DMS79 (cell line): Measurements from ENCODE around the gene TCIRG1.

ENCODE experiments used
- DNase-seq: peaks from one replicate; lab custom pipeline; 2025; lab: John Stamatoyannopoulos, UW

TCIRG1 gene

DNA sequence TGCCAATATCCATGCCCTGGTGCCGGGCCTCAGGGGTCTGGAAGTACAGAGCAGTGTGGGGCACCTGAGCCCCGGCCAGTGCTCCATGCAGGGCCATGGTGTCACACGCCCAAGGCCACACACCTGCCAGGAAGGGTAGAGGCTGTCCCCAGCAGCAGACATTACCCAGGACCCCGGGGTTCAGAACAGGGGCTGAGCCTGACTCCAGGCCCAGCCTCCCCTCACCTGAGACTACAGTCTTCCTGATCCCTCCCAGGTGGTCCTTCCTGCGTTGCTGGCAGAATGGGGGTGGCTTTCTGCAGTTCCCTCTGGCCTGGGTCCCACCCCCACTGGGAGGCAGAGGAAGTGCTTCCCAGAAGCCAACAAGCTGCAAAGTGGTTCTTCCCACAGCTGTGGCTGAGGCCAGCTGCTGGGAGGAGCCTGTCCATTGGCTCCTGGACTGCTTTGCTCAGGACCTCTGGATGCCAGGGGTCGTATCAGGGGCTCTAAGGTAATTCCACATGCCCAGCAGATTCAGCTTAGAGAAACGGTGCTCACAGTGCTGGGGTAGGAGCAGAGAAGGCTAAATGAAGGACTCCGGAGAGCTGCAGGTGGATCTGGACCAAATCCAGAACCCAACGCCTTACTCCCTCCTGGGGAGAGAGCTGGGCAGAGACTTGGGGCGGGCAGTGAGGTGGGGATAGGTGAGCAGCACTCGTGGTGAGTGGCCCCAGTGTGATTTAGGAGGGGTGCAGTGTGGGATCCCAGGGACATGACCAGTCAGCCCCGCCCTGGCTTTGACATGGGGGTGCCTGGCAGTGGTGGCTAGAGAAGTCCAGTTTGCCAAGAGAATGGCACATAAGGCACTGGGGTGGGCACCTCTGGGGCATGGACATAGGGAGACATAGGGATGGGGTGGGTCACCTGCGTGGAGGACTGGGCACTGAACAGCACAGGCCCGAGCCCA is 12.6 kb downstream of the TCIRG1 start:
- no peak for DNase-seq

DNA sequence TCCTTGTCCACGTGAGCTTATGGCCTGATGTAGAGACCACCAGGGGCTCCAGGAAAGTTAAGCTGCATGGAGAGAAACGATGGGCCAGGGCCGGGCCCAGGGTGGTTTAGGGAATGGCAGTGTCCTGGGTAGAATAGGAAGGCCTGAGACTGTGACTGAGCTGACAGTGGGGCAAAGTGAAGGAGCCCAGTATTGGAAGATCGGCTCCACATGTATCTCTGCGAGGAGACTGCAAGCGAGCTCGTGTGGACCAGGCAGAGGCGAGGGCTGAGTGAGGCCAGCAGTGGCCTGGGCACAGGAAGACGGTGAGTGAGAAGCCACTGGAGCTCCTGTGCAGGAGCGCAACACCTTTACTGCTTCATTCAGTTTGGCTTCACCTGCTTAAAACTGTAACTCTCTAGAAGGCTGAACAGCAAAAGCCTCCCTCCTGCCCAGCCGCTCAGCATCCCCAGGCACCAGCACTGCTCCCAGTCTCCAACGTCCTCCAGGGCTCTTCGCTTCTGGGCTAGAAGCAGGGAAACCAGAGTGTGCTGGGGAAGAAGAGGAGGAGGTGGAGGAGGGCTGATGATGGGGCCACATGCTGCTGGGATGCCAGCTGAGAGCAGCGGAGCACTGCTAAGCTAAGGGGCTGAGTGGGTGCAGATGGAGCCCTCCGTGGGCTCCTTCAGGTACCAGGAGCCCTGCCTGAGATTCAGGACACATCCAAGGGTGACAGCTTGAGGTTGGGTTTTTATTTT is 13.5 kb downstream of the TCIRG1 start:
- no peak for DNase-seq

DNA sequence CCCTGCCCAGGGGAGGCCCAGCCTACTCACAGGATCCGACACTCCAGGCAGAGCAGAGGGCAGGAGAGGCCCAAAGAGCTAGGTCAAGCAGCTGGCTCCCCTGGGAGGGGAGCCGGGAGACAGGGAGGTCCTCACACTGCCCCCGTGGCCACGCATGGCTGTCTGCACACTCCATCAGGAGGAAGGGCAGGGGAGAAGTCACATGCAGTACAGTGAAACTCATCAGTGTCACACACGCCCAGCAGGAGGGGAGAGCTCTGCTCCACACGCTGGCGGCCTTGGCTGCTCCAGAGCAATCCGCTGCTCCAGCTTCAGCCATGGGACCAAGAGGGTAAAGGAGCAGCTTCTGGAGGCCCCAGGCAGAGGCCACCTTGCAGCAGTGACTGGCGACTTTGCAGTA is 14.3 kb downstream of the TCIRG1 start:
- no peak for DNase-seq

DNA sequence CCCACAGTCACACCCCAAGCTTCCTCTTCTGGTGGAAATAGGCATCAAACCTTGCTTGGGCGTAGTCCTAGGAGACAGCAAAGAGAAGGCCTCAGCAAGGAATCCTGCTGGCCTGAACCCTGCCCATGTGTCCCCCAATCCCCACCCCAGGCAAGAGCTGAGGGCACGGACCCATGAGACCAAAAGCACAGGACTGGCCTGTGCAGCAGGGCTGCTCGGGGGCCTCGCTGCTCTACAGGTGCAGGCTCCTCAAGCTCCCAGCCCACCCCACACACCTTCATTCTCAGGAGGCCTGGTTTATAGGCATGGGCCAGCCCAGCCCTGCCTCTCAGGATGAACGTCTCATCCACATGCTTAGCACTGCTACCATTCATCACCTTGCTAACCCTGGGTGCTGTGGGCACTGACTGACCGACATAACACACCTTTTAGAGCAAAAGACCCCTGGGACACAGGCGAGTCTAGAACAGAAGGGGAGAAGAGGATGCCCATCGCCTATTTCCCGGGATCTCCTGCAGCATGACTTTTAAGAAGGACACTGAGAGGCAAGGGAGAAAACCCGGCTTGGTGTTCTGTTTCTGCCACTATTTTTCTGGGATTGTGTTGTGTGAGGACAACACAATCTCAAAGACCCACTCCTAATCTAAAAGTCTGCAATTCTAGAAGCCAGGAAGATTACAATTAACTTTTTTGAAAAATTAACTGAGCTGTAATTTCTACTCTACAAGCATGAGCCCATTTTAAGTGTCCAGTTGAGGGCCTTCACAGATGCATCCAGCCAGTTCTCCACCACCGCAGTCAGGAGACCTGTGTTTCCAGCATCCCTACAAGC is 15.4 kb downstream of the TCIRG1 start:
- no peak for DNase-seq

DNA sequence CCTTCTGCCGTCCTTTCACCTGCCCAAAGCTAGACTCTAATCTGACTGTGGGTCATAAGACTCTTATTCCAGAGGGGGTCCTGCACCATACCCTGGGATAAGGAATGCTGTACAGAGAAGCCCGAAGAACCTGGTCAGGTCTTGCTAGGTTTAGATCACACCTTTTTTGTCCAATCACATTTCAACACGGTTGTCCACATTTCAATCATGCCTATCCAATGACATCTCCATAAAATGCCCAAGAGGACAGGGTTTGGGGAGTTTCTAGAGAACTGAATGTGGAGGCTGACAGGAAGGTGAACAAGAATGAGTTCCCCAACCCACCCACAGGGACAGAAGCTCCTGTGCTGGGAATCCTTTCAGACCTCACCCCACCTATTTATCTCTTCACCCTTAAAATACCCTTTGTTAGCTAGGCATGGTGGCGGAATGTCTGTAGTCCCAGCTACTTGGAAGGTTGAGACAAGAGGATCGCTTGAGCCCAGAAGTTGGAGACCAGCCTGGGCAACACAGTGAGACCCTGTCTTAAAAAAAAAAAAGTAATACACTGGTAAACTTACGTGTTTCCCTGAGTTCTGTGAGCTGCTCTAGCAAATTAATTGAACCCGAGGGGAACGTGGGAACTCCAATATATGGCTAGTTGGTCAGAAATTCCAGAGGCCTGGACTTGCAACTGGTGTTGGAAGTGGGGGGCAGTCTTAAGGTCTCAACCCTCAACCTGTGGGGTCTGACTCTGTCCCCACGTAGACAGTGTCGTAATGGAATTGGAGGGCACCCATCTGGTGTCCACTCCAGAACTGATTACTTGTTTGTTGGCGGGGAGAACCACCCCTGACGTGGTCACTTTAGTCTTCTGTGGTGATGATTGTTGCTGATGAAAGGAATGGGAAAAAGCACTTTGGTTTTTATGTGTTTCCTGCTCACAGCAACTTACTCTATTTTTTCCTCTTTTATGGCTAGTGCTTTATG is 17.8 kb downstream of the TCIRG1 start:
- no peak for DNase-seq

DNA sequence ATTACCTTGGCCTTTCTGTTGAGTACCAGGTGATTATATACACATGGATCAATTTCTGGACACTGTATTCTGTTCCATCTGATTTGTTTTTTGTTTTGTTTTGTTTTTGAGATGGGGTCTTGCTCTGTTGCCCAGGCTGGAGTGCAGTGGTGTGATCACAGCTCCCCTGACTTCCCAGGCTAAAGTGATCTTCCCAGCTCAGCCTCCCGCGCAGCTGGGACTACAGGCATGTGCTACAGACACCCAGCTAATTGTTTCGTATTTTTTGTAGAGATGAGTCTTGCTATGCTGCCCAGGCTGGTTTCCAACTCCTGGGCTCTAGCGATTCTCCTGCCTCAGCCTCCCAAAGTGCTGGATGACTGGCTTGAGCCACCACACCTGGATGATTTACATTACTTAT is 19.0 kb downstream of the TCIRG1 start:
- DNase-seq = no peak

DNA sequence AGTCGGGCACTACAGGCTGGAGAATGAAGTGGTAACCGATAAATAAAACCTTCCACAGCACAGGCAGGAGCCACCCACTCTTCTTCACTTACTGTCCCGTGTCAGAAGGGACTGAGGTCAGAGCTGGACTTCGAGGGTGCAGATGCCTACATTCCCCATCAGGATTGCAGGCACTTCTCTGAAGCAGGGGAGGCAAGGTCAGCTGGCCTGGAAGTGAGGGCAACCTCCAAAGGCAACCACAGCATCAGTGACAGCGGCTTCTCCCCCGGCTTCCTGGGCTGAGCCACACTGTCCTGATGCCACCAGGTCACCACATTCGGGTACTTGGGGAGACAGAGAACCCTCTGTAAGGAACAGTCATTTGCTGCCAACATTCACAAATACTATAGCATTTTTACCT is 22.7 kb downstream of the TCIRG1 start:
- DNase-seq = no peak

DNA sequence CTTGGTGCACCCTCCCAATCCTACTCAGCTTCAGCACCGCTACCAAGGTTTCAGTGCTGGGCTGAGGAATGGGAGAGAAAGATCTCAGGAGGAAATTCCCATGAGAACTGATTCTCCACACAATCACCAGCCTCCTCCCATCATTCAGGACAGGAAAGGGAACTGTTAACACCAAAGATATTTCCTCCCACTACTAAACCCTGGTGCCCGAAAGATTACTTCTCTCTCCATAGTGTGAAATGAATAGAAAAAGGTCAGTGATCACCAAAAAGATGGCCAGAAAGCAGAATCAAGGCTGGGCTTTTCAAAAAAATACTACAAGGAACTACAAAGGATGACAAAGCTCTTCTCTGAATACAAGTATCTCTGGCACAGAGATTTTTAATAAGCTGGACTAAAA is 26.1 kb downstream of the TCIRG1 start:
- no peak for DNase-seq

DNA sequence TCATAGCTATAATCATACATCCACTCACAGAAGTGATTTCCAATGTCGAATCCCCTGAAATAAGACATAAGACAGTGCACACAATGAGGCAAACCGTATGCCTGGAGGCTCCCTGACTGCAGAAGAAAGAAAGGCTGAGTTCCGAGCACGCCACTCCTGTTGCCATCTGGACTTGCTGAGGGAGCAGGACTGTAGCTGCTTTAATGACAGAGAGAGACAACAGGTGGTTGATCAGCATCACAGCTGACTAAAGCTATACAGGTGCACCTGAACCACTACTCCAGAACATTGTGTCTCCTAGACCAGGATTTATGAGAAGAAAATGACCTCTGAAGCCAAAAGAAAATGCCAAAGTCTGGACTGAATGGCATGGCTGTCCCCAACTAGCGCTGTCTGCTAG is 27.0 kb downstream of the TCIRG1 start:
- no peak for DNase-seq

DNA sequence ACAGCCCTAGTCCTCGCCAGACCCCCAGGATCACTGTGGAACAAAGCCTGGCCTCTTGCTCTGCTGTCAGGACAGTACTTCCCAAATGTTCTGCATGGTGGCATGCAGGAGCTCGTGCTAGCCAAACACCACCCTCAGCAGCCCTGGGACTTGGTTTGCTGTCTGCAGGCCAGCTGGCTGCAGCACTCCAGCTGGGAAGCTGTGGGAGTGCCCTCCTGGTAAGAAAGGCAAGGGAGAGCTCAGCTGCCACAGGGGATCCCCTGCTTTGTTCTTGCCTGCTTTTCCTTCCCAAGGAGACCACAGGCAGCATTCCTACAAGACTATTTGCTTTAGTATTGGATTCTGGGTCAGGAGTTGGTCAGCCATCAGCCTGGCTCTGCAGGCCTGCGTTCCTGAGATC is 27.9 kb downstream of the TCIRG1 start:
- DNase-seq = no peak

DNA sequence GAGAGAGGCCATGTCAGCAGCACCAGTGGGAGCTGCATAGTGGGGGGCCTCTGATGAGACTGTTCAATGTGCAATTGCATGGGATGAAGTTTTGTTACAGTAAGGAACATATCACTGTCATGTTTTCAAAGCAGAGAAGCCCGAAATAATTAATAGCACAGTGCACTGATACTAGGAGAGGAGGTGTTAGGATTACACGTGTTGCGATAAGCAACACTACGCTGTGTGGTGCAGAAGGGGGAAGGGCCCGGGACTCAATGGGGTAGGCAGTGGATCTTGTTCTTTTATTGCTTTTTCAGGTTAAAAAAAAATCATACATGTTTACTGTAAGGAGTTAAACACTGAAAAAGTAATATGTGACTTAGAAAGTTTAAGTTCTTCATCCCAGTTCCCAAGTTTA is 29.2 kb downstream of the TCIRG1 start:
- DNase-seq = no peak

DNA sequence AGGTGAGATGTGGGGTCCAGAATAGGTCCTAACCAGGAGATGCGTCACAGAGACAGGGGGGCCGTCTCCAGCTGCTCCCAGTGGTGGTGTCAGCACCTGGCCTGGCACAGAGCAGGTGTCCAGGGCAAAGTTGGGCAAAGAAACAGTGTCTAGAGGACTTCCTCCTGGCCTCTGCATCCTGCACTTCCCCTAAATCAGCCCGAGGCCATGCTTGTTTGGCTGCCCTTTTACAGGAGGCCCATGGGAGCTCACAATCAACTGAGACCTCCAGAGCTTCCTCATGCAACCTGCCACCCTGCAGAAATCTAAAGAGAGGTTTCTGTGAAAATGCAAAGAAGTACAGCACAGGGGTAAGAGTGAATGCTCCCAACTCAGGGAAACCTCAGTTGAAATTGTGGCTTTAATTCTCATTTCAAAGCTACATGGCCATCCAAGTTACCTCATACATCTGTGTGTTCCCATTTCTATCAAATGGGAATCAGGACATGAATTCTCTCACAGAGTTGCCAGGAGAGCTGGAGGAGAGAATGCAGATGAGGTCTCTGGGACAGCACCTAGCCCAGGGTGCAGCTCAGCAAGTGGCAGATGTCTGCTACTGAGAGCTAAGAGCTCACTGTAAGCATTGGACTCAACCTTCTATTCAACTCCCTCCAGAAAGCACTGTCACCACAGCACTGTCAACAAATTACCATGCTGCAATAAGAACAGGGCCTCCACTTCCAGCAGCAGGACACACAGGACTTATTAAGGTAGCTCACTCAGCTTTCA is 32.6 kb downstream of the TCIRG1 start:
- DNase-seq = no peak

DNA sequence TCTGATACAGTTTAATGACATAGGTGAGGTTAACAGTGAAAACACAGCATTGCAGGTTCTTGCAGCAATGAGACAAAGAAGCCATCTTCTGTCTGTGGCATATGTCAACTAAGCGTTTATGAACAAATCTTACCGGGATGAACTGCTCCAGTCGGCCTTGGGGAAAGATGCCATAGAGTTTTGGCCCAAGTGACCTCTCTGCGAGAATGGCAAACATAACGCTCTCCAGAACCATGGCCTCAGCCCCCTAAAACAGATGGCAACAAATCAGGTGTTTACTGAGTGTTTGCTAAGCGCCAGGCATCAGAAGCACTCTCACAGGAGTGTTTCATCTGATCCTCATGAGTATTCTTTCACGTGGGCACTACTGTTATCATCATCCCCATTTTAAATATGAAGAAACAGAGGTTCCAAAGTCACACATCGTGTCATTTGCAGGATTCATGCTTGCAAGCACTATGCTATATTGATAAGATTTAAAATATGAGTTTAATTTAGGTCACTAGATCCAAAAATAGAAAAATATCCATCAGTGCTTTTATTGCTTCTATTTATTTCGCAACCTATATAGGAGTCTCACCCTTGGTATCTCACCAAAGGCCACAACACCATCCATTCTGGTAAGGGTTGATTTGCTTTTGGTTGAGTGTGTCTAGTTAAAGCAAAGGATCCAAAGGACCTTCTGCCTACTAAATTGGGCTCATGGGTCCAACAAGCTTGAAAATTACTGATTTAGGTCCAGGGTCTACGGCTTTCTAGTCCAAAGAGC is 35.9 kb downstream of the TCIRG1 start:
- DNase-seq = no peak

DNA sequence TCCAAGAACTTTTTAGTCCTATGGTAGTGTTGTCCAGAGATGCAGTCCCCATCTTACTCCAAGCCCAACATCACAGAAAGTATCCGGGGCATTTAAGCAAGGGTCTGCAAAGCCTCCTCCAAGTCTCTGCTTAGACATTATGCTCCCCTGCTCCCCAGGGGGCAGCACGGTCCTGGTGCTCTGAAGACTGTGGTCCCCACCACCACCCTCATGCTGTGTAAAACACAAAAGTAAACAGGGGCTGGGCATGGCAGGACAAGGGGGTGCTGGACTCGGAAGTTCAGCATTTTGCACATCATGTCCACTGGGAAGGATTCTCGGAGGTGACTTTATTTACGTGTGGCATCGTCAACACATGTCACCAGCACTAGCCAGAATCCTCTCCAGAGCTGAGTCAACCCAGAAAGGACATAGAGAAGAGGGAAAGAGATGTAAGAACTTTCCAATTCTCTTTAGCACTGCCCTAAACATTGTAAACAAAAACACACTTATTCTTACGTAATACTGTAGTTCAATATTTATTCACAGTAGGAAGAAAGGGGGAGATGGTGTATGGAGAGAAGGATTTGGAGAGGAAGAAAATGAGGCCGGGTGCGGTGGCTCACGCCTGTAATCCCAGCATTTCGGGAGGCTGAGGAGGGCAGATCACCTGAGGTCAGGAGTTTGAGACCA is 37.7 kb downstream of the TCIRG1 start:
- DNase-seq = no peak

DNA sequence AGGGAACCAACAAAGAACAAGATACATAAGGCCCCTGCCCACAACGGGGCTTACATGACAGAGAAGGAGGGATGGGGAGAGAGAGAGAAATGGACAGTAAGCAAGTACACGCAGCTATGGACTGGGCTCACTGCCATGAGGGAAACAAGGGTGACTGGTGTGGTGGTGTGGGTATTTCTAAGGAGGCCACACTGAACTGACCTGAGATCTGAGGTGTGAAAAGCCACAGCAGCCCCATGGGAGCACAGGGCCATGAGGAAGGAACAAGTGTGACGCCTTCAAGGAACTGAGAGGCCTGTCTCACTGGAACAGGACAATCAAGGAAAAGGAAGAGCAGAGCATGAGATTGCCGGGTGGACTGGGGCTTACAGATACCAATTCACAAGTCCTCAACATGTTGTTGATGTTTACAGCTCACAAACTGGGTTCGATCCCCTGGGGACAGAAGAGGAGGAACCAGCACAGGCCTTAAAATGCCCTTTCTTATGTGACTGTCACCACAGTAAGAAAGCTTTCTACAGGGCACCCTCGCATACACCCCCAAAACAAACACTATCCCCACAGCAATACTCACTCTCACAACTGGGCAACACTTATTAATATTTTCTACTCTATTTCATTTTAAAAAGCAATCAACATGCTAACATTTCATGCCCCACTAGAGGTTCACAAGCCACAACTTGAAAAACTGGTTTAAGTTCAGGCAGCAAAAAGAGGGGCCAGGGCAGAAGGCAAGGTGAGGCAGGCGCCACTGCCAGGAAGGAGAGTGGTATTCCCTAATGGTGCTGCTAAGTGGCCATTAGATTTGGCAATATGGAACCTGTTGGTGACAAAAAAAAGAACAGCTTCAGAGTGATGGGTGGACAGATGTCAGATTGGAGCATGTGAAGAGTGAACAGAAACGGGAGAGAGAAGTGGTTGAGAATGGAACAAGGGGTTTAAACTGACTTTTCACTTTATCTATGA is 39.1 kb downstream of the TCIRG1 start:
- peak; percentile 97 for DNase-seq

DNA sequence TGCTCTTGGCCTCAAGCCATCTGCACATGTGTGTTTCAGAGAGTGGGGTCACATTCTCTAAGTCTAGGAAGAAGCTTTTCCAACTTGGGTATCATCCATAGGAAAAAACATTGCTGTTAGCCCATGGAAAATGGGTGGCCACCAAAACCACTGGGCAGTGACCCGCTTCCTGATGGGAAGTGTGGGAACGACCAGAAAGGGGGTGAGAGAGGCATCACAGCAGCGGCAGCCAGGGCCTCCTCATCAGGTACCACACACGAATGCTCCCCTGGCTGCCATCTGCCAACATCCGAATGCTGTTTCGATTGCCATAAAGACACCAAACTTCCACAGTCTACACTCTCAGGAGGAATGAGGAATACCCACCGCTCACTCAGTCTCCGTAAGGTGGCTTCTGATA is 42.0 kb downstream of the TCIRG1 start:
- no peak for DNase-seq

DNA sequence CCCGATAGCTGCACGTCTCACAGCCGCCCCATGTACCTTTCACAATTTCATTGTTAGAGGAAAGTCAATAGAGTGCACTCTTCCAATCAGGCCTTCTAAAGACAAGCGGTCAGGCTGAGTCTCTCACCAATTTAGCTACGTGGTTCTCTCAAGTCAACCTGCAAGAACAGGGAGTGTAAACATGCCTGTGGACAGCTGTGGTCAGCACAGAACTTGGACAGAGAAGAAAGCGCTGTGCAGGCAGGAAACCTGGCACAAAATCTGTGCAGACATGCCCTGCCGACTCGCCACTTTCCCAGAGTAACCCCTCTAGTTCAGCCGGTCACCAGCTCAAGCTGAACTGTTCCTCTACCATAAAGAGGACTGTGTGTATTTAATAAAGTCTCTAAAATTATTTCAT is 42.9 kb downstream of the TCIRG1 start:
- no peak for DNase-seq

DNA sequence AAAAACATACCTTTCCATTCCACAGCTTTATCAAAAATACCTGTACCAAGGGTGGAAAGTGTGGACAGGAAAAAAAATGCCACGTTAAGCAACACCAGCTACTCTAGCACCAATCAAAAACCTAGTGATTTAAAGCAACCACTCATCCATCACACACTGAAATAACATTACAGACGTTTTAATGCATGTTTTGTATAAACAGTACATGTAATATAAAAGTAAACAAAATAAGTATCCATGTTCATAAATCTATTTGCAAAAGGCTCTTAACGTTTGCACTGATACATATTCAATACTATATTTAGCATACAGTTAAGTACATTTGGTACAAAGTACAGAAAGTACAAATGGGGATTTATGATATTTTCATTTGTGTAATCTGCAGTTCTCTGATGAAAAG is 43.7 kb downstream of the TCIRG1 start:
- DNase-seq = no peak
